KMS-11 (cell line): Measurements from ENCODE around the gene TRAPPC2L.

Experiments used
- H2AFZ ChIP-seq: fragments of 200-600 bp; sonication (generic); 2 replicates; pipeline ENCODE4 v1.6.1; 2016; ENCODE audit warnings: antibody characterized with exemption, mixed run types, low read depth
- H3K27ac ChIP-seq: fragments of 200-600 bp; sonication (generic); 2 replicates; pipeline ENCODE4 v1.6.1; 2016; ENCODE audit warnings: mild to moderate bottlenecking, mixed run types
- H3K27me3 ChIP-seq: fragments of 200-600 bp; sonication (generic); 2 replicates; pipeline ENCODE4 v1.6.1; 2017; ENCODE audit warnings: mild to moderate bottlenecking, low read depth, mixed run types, moderate library complexity; ENCODE audit not compliant: insufficient read depth
- H3K36me3 ChIP-seq: fragments of 200-600 bp; sonication (generic); 2 replicates; pipeline ENCODE4 v1.6.1; 2017; ENCODE audit warnings: mild to moderate bottlenecking, mixed run types; ENCODE audit not compliant: insufficient read depth
- H3K4me1 ChIP-seq: fragments of 200-600 bp; sonication (generic); 2 replicates; pipeline ENCODE4 v1.6.1; 2016; ENCODE audit warnings: mild to moderate bottlenecking, low read depth, mixed run types; ENCODE audit not compliant: poor library complexity, severe bottlenecking
- H3K4me2 ChIP-seq: fragments of 200-600 bp; sonication (generic); 2 replicates; pipeline ENCODE4 v1.7.0; 2016; ENCODE audit warnings: mild to moderate bottlenecking, mixed run types
- H3K4me3 ChIP-seq: fragments of 200-600 bp; sonication (generic); IDR thresholded peaks from 2 replicates; pipeline ENCODE4 v1.6.1; 2017; ENCODE audit warnings: low read depth, low read length, mixed read lengths; ENCODE audit not compliant: insufficient read depth
- H3K79me2 ChIP-seq: fragments of 200-600 bp; sonication (generic); 2 replicates; pipeline ENCODE4 v1.6.1; 2016; ENCODE audit warnings: low read depth, mixed run types; ENCODE audit not compliant: insufficient read depth
- H3K9ac ChIP-seq: fragments of 200-600 bp; sonication (generic); 2 replicates; pipeline ENCODE4 v1.6.1; 2016; ENCODE audit warnings: mild to moderate bottlenecking, mixed run types
- H4K20me1 ChIP-seq: fragments of 200-600 bp; sonication (generic); 2 replicates; pipeline ENCODE4 v1.6.1; 2016; ENCODE audit warnings: mild to moderate bottlenecking, mixed run types; ENCODE audit not compliant: insufficient read depth
- TF ChIP-seq, protein P1 (sequence below): fragments of 200-600 bp; sonication (generic); conservative IDR thresholded peaks from 2 replicates; pipeline ENCODE4 v1.6.1; 2017; ENCODE audit warnings: low read depth, mild to moderate bottlenecking, antibody characterized with exemption, low read length, moderate library complexity, mixed read lengths

Gene TRAPPC2L

GRCh38 chr16:88874938-88875599 lies 18.1 kb downstream of the TRAPPC2L start:
- H3K36me3 ChIP-seq = no peaks in the 10 kb centered on the region
- no peak overlapping the region for H3K4me3 ChIP-seq
- TF ChIP-seq, protein P1, sequence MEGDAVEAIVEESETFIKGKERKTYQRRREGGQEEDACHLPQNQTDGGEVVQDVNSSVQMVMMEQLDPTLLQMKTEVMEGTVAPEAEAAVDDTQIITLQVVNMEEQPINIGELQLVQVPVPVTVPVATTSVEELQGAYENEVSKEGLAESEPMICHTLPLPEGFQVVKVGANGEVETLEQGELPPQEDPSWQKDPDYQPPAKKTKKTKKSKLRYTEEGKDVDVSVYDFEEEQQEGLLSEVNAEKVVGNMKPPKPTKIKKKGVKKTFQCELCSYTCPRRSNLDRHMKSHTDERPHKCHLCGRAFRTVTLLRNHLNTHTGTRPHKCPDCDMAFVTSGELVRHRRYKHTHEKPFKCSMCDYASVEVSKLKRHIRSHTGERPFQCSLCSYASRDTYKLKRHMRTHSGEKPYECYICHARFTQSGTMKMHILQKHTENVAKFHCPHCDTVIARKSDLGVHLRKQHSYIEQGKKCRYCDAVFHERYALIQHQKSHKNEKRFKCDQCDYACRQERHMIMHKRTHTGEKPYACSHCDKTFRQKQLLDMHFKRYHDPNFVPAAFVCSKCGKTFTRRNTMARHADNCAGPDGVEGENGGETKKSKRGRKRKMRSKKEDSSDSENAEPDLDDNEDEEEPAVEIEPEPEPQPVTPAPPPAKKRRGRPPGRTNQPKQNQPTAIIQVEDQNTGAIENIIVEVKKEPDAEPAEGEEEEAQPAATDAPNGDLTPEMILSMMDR = no peak
- no peak overlapping the region for H3K9ac ChIP-seq
- H4K20me1 ChIP-seq = no peaks in the 10 kb centered on the region
- H3K4me1 ChIP-seq = peaks cover 15% of the 10 kb centered on the region
- H3K27me3 ChIP-seq = peaks cover 83% of the 10 kb centered on the region
- H3K4me2 ChIP-seq = no peak overlapping the region
- H3K79me2 ChIP-seq = no peaks in the 10 kb centered on the region
- no peak overlapping the region for H2AFZ ChIP-seq
- H3K27ac ChIP-seq = no peak overlapping the region

- H3K4me3 ChIP-seq = no peak overlapping the region
- peaks cover 76% of the 10 kb centered on the region for H3K27me3 ChIP-seq
- H3K36me3 ChIP-seq = no peaks in the 10 kb centered on the region
- no peak overlapping the region for H2AFZ ChIP-seq
- H3K79me2 ChIP-seq = no peaks in the 10 kb centered on the region
- H3K4me2 ChIP-seq = peak overlapping the region; percentile 30; the same call in 1 of the 2 replicates
- H3K27ac ChIP-seq = no peak overlapping the region
- peaks cover 15% of the 10 kb centered on the region for H3K4me1 ChIP-seq
- no peaks in the 10 kb centered on the region for H4K20me1 ChIP-seq
- TF ChIP-seq, protein P1 = no peak
- no peak overlapping the region for H3K9ac ChIP-seq
These were observed 18.8 kb downstream of the TRAPPC2L start for GRCh38 chr16:88875703-88876234.

DNA sequence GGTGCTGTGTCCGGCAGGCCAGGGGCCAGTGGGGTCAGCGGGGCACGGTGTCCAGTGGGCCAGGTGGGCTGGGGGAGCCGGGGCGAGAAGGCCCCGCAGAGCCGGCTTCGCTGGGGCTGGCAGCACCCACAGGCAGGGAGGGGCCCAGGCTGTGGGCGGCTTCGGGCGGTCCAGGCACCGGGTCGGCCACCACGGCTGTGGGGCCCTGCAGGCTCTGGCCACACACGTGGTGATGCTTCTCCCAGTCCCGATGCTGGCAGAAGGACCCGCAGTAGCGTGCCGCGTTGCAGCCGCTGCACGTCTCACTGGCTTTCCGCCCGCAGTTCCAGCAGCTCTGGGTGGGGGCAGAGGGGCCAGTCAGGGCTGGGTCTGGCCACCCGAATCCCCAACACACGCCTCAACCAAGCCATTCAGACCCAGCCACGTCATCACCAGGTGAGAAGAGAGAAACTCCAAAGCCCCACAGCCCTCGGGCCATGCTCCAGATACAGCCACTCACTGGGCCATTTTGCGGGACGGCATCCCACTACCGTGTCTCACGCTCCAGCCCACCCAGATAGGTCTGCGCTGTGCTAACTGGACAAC lies 20.1 kb downstream of the TRAPPC2L start:
- Histone ChIP-seq H3K9ac (no peak overlapping the region), H3K4me2 (no peak overlapping the region), H3K27me3 (peaks cover 63% of the 10 kb centered on the region), H3K79me2 (no peaks in the 10 kb centered on the region), H2AFZ (no peak overlapping the region), H3K27ac (no peak overlapping the region), H3K36me3 (no peaks in the 10 kb centered on the region), H4K20me1 (no peaks in the 10 kb centered on the region), H3K4me3 (no peak overlapping the region), H3K4me1 (peaks cover 15% of the 10 kb centered on the region)
- TF ChIP-seq, protein P1 = no peak

DNA sequence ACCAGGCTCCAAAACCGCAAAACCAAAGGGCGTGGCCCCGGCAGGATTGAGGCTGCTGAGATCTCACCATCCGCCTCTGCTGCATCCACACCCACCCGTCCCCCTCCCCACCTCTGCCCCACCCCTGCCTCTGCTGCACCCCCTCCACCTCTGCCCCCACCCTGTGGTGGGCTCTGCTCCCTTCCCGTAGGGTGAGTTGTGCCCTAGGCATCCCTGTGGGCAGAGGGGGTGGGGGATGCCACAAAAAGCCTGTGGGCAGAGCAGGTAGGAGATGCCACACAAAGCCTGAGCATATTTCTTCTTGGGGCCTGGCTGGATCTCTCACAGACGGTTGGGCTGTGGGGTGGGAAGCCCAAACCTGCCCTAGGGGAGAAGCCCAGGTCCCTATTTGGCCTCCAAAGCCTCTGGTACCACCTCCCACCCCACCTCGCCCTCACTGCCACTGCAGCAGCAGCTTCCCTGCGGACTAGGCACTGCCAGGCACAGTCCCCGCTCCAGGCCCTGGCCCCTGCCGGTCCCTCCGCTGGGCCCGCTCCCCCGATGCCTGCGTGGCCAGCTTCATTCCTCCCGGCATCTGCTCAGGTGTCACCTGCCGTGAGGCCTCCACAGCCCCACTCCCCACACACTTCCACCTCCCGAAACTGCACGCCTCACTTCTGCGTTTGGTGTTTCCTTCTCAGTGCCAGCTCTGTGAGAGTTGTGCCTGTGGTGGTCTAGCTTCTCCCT lies 20.8 kb downstream of the TRAPPC2L start:
- no peak overlapping the region for H3K27ac ChIP-seq
- no peak overlapping the region for H3K4me2 ChIP-seq
- TF ChIP-seq, protein P1 = no peak
- peaks cover 15% of the 10 kb centered on the region for H3K4me1 ChIP-seq
- no peak overlapping the region for H3K9ac ChIP-seq
- no peaks in the 10 kb centered on the region for H4K20me1 ChIP-seq
- H3K79me2 ChIP-seq = no peaks in the 10 kb centered on the region
- H3K27me3 ChIP-seq = peaks cover 59% of the 10 kb centered on the region
- H3K4me3 ChIP-seq = no peak overlapping the region
- no peaks in the 10 kb centered on the region for H3K36me3 ChIP-seq
- H2AFZ ChIP-seq = no peak overlapping the region
